Measurements from ENCODE around the gene BCAR3.

BCAR3 gene

GRCh38 chr1:93635614-93636543, 45.8 kb downstream of the BCAR3 start:
- DNase-seq = no peak

- no peak for DNase-seq
These were observed 48.3 kb downstream of the BCAR3 start for GRCh38 chr1:93633313-93633712.

- no peak for DNase-seq
These were observed 49.8 kb downstream of the BCAR3 start for GRCh38 chr1:93631626-93632365.

- no peak for DNase-seq
These were observed 51.5 kb downstream of the BCAR3 start for GRCh38 chr1:93630168-93630567.

- DNase-seq = no peak
These were observed 52.3 kb downstream of the BCAR3 start for GRCh38 chr1:93629101-93630059.

- no peak for DNase-seq
These were observed 53.0 kb downstream of the BCAR3 start for GRCh38 chr1:93628681-93629080.

GRCh38 chr1:93625582-93626327, 55.9 kb downstream of the BCAR3 start:
- no peak for DNase-seq

- DNase-seq = no peak
These were observed 57.8 kb downstream of the BCAR3 start for GRCh38 chr1:93623875-93624274.

- no peak for DNase-seq
These were observed 58.2 kb downstream of the BCAR3 start for GRCh38 chr1:93623436-93623835.

GRCh38 chr1:93621246-93621645, 60.4 kb downstream of the BCAR3 start:
- DNase-seq = no peak

GRCh38 chr1:93620841-93621210, 60.8 kb downstream of the BCAR3 start:
- no peak for DNase-seq

- no peak for DNase-seq
These were observed 61.3 kb downstream of the BCAR3 start for GRCh38 chr1:93620172-93620840.

- DNase-seq = no peak
These were observed 62.0 kb downstream of the BCAR3 start for GRCh38 chr1:93619507-93620171.

GRCh38 chr1:93617670-93618499, 63.8 kb downstream of the BCAR3 start:
- no peak for DNase-seq

GRCh38 chr1:93616996-93617669, 64.5 kb downstream of the BCAR3 start:
- no peak for DNase-seq

GRCh38 chr1:93616221-93616995, 65.2 kb downstream of the BCAR3 start:
- DNase-seq = no peak

- no peak for DNase-seq
These were observed 66.0 kb downstream of the BCAR3 start for GRCh38 chr1:93615582-93616150.

- no peak for DNase-seq
These were observed 66.6 kb downstream of the BCAR3 start for GRCh38 chr1:93614986-93615581.
